ENCODE data around the gene PRR18. TPM values are rescaled to one million over a fixed set of nuclear protein-coding genes. Genes with fewer than 3 reads are reported as not detected.

The PRR18 gene
- total and polyA plus RNA-seq, 2 donors from 2014 or later = 0.19 TPM; not detected in 1

- no peak for FAIRE-seq
- H3K4me3 ChIP-seq (ENCODE audit: low read length in 3 of 3) = no peak overlapping the region
- H3K27me3 ChIP-seq (ENCODE audit: control insufficient read depth, insufficient read depth, low read length) = no peaks in the 10 kb centered on the region
- DNase-seq = no peak
- no peaks in the 10 kb centered on the region for H3K9me3 ChIP-seq (ENCODE audit: control insufficient read depth in 2 of 3, insufficient read depth in 1 of 3, low read length in 3 of 3)
- TF ChIP-seq CTCF (IDR thresholded peaks at IDR 0.05; ENCODE audit: borderline replicate concordance, extremely low read depth, insufficient read depth) = no peak
- peaks cover 7 to 25% (median 21%) of the 10 kb centered on the region in 3 donors for H3K36me3 ChIP-seq (ENCODE audit: control insufficient read depth in 2 of 3, insufficient read depth in 3 of 3, low read length in 3 of 3)
- intact Hi-C loops (cut with DNase I) = no loop called here
- no peak overlapping the region for H3K27ac ChIP-seq (ENCODE audit: low read depth in 2 of 2, low read length in 2 of 2)
- H3K4me1 ChIP-seq (ENCODE audit: control insufficient read depth in 2 of 3, insufficient read depth in 2 of 3, low read depth in 1 of 3, low read length in 3 of 3) = peaks cover 0 to under 1% (median 0%) of the 10 kb centered on the region in 3 donors
- no peak overlapping the region for H3K9ac ChIP-seq (ENCODE audit: low read length in 3 of 3)
Observed at GRCh38 chr6:166323395-166323794, 15.2 kb upstream of the PRR18 start.

- intact Hi-C loops (cut with DNase I) = no loop called here
- peaks cover 0 to 3% (median 2%) of the 10 kb centered on the region in 3 donors for H3K4me1 ChIP-seq (ENCODE audit: control insufficient read depth in 2 of 3, insufficient read depth in 2 of 3, low read depth in 1 of 3, low read length in 3 of 3)
- H3K27ac ChIP-seq (ENCODE audit: low read depth in 2 of 2, low read length in 2 of 2) = no peak overlapping the region
- H3K36me3 ChIP-seq (ENCODE audit: control insufficient read depth in 2 of 3, insufficient read depth in 3 of 3, low read length in 3 of 3) = peaks cover 3 to 7% (median 6%) of the 10 kb centered on the region in 3 donors
- no peaks in the 10 kb centered on the region for H3K9me3 ChIP-seq (ENCODE audit: control insufficient read depth in 2 of 3, insufficient read depth in 1 of 3, low read length in 3 of 3)
- no peak for TF ChIP-seq CTCF (IDR thresholded peaks at IDR 0.05; ENCODE audit: borderline replicate concordance, extremely low read depth, insufficient read depth)
- peak overlapping the region in 1 of 3 donors; percentile 26 for H3K9ac ChIP-seq (ENCODE audit: low read length in 3 of 3)
- FAIRE-seq (no peak), DNase-seq (no peak)
- H3K27me3 ChIP-seq (ENCODE audit: control insufficient read depth, insufficient read depth, low read length) = no peaks in the 10 kb centered on the region
- no peak overlapping the region for H3K4me3 ChIP-seq (ENCODE audit: low read length in 3 of 3)
Observed at GRCh38 chr6:166318649-166319600, 10.7 kb upstream of the PRR18 start.

GRCh38 chr6:166318227-166318626 lies 10.0 kb upstream of the PRR18 start:
- H3K9me3 ChIP-seq (ENCODE audit: control insufficient read depth in 2 of 3, insufficient read depth in 1 of 3, low read length in 3 of 3) = no peaks in the 10 kb centered on the region
- FAIRE-seq = no peak
- TF ChIP-seq CTCF (IDR thresholded peaks at IDR 0.05; ENCODE audit: borderline replicate concordance, extremely low read depth, insufficient read depth) = no peak

More at GRCh38 chr6:166318227-166318626, 10.0 kb upstream of the PRR18 start:
- no peak overlapping the region for H3K4me3 ChIP-seq (ENCODE audit: low read length in 3 of 3)
- peaks cover 0 to 2% (median 0%) of the 10 kb centered on the region in 3 donors for H3K36me3 ChIP-seq (ENCODE audit: control insufficient read depth in 2 of 3, insufficient read depth in 3 of 3, low read length in 3 of 3)
- no peak overlapping the region for H3K27ac ChIP-seq (ENCODE audit: low read depth in 2 of 2, low read length in 2 of 2)
- no peaks in the 10 kb centered on the region for H3K27me3 ChIP-seq (ENCODE audit: control insufficient read depth, insufficient read depth, low read length)
- peak in 4 of 5 donors; percentile 31 to 93 (median 50) for DNase-seq
- peak overlapping the region in 1 of 3 donors; percentile 26 for H3K9ac ChIP-seq (ENCODE audit: low read length in 3 of 3)
- intact Hi-C loops (cut with DNase I) = no loop called here
- peaks cover 0 to 3% (median 2%) of the 10 kb centered on the region in 3 donors for H3K4me1 ChIP-seq (ENCODE audit: control insufficient read depth in 2 of 3, insufficient read depth in 2 of 3, low read depth in 1 of 3, low read length in 3 of 3)

Measured in kidney (tissue), 14 donors.